HG02870 (cell line): ENCODE measurements around the gene SLC25A11.

Source experiments
- ATAC-seq: cut with Tn5 transposase; IDR thresholded peaks from one replicate; pipeline ENCODE4 v1.9.1; 2021; ENCODE audit warnings: mild to moderate bottlenecking, moderate library complexity; ENCODE audit not compliant: unreplicated experiment

The SLC25A11 gene

DNA sequence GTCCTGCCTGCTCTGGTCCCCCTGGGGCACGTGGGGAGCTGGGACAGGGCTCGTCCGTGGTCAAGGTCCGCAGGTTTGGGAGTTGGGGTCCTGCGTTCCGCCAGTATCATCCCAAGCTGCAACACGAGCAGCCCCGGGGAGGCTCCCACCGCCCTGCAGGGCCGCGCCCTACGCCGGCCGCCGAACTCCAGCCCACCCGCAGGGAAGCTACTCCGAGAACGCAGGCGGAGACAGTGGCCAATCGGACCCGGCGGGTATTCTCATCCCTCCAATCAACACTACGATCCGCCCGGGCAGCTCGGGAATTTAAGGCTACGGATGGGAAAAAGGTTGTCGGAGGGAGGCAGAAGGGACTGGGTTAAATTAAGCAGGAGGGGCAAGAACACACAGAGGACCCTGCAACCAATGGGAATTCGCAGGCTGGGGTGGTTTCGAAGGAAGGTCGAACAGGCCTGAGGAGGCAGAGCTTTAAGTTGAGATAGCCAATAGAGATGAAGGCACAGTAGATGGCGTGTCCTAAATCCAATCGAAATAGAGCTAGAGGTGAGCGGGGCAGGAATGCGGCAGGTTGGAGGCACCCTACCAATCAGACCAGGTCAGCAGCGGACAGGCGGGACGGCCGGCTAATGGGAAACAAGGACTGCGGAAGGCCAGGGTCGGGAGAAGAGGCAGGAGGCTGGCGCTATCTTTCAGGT, 27.1 kb upstream of the SLC25A11 start:
- ATAC-seq = peak; percentile 83

GRCh38 chr17:4965311-4965986, 25.6 kb upstream of the SLC25A11 start:
- no peak for ATAC-seq

DNA sequence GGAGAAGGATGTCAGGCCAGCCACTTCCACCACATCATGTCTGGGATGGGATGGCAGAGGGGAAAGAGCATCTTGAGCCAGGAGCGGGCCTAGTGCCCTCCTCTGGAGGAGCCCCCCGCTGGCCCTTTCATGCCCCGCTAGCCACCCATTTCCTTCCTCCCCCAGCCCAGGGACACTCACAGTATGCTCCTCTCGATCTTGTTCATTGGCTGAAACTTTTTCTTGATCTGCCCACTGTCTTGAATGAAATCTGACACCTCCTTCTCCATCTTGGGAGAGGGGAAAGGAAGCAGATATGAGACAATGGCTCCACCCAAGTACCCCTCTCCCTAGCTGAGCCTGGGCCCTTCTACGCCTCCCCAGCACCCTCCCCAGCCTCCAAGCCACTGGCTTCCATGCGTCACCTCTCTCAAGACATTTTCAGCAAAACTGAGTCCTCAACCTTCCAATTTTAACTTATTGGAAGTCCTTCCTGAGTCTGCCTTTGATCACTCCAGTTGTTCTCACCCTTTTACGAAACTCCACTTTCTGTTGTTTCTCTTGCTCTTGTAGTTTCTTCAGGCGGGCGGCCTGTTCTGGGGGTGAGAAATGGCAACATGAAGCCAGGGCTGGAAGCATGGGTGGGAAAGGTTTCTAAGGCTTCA, 20.6 kb upstream of the SLC25A11 start:
- no peak for ATAC-seq

DNA sequence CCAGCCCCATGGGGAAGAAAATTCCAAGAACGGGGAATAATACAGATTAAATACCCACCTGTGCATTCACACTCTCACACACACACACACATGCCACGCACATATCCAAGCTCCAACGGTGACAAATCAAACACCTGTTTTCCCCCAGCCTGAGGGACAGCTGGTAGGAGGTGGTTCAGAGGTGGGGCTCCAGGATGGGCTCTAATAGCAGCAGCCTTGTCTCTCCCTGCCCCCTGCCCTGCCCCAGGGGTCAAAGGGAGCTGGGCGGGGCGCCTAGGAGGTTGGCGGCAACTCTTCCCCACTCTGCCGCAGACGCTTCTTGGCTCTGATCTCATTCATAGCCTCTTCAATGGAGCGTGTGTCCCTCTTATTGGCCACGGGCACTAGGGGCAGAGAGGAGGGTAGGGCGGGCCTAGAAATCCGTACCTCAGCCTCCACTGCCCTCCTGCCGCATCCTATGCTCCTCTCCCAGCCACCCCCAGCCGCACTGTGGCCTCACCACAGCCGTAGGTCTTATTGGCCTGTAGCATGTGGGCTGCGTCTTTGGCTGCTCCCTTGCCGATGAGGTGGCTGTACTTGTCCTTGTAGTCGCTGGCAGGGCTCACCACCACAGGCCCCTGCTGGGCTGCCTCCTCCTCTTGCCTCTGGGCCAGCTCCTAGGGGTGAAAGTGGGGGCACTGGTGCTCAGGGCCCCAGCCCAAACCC, 19.6 kb upstream of the SLC25A11 start:
- no peak for ATAC-seq

- ATAC-seq = no peak
These were observed 18.3 kb upstream of the SLC25A11 start for GRCh38 chr17:4958102-4958501.

DNA sequence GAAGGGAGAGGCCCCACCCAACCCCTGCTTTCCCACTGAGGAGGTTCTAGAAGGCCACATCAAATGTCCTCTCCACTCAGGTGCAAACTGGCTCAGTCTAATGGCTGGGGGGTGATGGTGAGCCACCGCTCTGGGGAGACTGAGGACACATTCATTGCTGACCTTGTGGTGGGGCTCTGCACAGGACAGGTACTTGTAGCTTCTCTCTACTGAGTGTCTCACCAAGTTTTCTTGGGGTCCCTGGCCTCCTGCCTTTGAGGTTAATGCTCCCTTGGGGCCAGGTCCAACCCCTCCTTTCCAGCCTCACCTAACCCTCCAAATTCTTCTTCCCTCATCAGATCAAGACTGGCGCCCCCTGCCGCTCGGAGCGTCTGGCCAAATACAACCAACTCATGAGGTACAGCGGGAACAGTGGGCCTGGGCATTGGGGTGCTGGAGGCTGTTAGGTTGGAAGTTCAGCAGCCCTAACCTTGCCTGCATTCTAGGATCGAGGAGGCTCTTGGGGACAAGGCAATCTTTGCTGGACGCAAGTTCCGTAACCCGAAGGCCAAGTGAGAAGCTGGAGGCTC, 16.7 kb upstream of the SLC25A11 start:
- ATAC-seq = no peak

DNA sequence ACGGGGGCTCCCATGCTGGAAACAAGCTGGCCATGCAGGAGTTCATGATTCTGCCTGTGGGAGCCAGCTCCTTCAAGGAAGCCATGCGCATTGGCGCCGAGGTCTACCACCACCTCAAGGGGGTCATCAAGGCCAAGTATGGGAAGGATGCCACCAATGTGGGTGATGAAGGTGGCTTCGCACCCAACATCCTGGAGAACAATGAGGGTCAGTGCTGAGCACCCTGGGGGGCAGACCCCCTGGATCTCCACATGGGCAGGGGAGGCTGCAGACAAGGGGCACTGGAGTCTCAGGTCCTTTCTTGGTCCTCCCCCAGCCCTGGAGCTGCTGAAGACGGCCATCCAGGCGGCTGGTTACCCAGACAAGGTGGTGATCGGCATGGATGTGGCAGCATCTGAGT, 15.2 kb upstream of the SLC25A11 start:
- ATAC-seq = no peak

- ATAC-seq = no peak
These were observed 13.7 kb upstream of the SLC25A11 start for GRCh38 chr17:4953451-4953961.

DNA sequence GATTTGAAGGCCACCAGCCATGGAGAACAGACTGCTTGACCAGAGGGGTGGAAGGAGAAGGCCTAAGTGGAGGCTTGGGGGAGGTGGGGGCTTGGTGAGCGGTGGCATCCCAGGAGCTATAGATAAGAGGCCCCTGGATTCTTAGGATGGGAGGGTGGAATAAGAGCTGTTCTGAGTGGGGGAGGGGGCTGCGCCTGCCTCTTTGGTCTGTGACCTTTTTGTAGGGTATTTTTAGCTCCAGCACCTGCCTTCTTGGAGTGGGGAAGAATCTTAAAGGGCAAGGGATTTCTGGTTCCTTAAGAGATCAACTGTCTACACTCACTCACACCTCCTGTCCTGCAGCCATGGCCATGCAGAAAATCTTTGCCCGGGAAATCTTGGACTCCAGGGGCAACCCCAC, 11.6 kb upstream of the SLC25A11 start:
- no peak for ATAC-seq

- no peak for ATAC-seq
These were observed 10.9 kb upstream of the SLC25A11 start, which contains the start of gene ENO3 for GRCh38 chr17:4950746-4951204. ENO3 (plus strand) TSS chr17:4951119; CDS start chr17:4951830, 711 bp downstream.

DNA sequence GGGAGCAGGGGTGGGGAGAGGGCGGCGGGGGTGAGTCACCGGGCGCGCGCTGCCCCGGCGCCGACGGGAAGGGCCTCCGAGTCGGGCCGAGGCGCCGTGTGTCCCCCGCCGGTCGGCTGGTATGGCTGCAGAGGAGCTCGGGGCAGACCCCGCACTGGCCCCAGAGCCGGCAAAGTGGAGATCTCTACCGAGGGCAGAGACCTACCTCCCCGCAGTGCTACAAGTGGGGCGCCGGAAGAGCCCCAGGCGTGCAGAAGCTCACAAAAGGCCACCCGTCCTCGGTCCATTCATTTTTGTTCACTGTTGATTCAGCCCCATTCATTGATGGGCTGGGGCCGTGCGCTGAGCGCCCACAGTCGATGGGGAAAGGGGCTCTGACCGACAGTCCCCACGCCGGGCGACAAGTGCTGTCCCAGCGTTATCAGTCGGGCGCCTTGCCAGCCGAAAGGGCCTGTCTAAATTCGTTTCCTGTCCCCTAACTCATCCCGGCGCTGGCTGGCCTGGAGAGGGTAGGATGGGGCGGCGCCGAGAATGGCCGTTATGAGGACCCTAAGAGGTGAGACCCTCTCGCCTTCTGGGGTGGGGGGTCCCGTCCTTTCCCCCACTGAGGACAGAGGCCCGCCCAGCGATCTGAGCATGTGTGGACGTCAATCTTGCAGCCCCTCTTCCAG, 10.4 kb upstream of the SLC25A11 start:
- peak; percentile 2 for ATAC-seq

- ATAC-seq = peak; percentile 28
These were observed 9.7 kb upstream of the SLC25A11 start for GRCh38 chr17:4949321-4950074.

DNA sequence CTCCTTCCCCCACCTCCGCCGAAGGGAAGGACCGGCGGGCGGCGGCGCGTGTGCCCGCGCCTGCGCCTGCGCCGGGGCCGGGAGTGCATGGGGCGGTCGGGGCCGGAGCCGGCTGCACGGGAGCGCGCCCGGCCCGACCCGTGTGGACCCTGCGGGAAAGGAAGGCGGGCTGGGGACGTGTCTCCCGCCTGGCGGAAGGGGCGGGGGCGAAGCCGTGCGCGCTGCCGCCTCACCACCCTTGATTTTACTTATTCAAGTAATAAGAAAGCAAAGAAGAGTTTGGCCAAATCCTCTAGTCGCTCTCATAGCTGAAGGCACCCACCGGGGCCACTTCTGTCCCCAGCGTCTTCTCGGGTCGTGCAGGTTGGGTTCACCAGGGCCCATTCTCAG, 9.1 kb upstream of the SLC25A11 start:
- ATAC-seq = peak; percentile 25

DNA sequence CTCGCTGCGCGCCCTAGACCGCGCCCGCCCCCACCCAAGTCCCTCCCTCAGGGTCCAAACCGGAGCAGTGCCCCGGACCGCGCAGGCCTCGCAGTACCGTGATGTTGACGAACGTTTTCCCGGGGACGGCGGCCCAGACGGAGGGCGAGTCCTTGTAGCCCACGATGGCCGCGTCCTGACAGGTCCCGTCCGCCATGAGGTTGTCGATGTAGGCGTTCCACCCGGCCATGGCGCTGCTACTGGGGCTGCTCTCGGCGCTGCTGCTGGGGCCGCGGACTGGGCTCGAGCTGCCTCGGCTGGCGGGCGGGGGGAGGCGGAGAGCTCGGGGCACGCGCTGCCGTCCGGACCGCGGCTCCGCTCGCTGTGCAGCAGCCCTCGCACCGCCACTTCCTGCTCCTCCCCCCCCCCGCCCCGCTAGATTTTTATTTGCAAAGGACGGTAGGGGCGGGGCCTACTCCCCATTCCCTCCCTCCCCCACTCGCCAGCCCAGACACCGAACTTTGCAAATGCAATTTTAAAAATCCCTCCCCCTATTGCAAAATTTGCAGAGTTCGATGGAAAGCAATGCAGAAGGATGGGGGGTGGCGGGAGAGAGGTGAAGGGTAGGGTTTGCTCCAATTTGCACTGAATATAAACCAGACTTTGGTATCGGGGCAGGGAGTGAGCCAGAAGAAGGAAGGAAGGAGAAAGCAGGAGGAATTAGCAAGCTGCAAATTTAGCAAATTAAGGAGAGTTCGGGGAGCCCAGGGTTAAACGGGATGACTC, 8.5 kb upstream of the SLC25A11 start, which contains the start of gene PFN1:
Gene PFN1 (minus strand): TSS at position 365 of the 765 bp plus-strand sequence. CDS start 136 bp downstream, at position 229.
- no peak for ATAC-seq

- ATAC-seq = no peak
These were observed 7.7 kb upstream of the SLC25A11 start for GRCh38 chr17:4947411-4948165.

DNA sequence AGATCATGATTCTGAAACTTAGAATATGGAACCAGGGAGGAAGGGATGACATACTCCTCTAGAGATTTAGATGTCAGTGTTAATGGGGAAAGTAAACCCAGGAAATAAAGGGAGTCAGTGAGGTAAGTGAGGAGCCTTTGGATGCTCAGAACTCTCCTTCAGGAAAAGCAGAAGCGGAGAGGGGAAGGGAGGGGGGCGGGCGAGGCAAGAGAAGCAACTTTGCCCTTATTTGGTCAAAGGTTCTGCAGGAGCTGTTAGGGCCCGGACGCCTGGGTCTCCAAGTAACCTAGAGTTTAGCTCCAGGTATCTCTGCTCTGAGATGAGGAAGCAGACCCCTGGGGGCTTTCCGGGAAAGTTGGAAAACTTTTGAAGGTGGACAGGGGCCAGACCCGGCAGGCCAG, 7.2 kb upstream of the SLC25A11 start:
- no peak for ATAC-seq

DNA sequence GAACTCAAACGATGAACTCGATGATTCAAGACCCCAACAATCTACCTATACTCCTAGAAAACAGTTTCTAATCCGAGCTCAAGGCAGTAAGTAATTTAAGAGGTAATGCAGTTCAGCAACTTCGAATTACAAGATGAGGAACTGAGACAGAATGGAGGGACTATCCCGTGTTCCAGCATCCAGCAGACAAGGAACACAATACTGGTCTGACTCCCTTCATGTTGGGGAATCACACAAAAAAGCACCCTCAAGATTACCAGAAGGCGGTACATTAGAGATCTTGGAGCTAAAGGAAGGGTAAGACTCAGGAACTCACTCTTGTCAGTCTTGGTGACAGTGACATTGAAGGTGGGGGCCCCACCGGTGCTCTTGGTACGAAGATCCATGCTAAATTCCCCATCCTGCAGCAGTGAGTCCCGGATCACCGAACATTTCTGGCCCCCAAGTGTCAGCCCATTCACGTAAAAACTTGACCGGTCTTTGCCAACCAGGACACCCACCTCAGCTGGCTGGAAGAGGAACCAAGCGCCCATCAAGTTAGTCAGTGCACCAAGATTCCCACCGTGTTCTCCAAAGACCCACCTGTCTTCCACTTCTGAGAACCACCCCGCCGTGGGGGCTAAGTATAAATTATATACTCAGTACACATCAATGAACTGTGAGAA, 6.6 kb upstream of the SLC25A11 start:
- no peak for ATAC-seq

GRCh38 chr17:4945944-4946280, 6.1 kb upstream of the SLC25A11 start:
- ATAC-seq = no peak
